Vagina (tissue), 2 donors: ENCODE data around the gene PODXL. TPM values are rescaled to one million over a fixed set of nuclear protein-coding genes. Genes with fewer than 3 reads are reported as not detected.
"Not testable (repeated sequence)": the region's sequence is repeated elsewhere in the genome, so short reads cannot be mapped to it uniquely, and the experiment has no call there.

ENCODE experiments used
- DNase-seq, 2 donors: peaks; one replicate each; pipeline ENCODE4 v3.0.0-alpha.2; 2017; ENCODE audit errors: extremely low spot score in 2 of 2
- H3K27ac ChIP-seq: fragments of 200-600 bp; sonication (generic); one replicate; pipeline ENCODE4 v1.5.1; 2019
- H3K27me3 ChIP-seq: fragments of 200-600 bp; sonication (generic); one replicate; pipeline ENCODE4 v1.5.1; 2019
- H3K36me3 ChIP-seq, 2 donors: fragments of 200-600 bp; sonication (generic); one replicate each; pipeline ENCODE4 v1.5.1; 2017 to 2019
- H3K4me1 ChIP-seq: fragments of 200-600 bp; sonication (generic); one replicate; pipeline ENCODE4 v1.5.1; 2019
- H3K4me3 ChIP-seq, 2 donors: fragments of 200-600 bp; sonication (generic); 1 replicate in 1 of 2; 2 replicates in 1 of 2; pipeline ENCODE4 v1.5.1; 2016 to 2019
- H3K9me3 ChIP-seq: fragments of 200-600 bp; sonication (generic); one replicate; pipeline ENCODE4 v1.5.1; 2019
- POLR2A ChIP-seq, 2 donors: fragments of 450-650 bp; IDR thresholded peaks; one replicate each; pipeline ENCODE4 v1.6.1; 2017; ENCODE audit warnings: antibody characterized with exemption in 2 of 2, mild to moderate bottlenecking in 2 of 2, moderate library complexity in 2 of 2
- POLR2AphosphoS5 ChIP-seq, 2 donors: sonication (generic); formaldehyde crosslinking; IDR thresholded peaks; one replicate each; pipeline ENCODE4 v1.9.0; 2017; ENCODE audit warnings: antibody characterized with exemption in 2 of 2, mild to moderate bottlenecking in 2 of 2, low read depth in 1 of 2; ENCODE audit not compliant: insufficient read depth in 1 of 2
- intact Hi-C: fragments of 100-400 bp; cut with DNase I; formaldehyde crosslinking; loops from one replicate; pipeline ENCODE4 v1.15.1; 2023
- total RNA-seq: library from RNA; depleted of rRNA; stranded (reverse); fragments of >200 nt; gene quantifications from one replicate; pipeline ENCODE4 v1.2.3, GENCODE V29; 2016
- TF ChIP-seq, protein P1 (sequence below), 3 experiments: fragments of 450-650 bp in 2 of 3; fragments of 200-600 bp in 1 of 3; sonication (generic) in 1 of 3; IDR thresholded peaks; one replicate each; pipeline ENCODE4 v1.5.1; 2017 to 2019; ENCODE audit warnings: antibody characterized with exemption in 3 of 3, mild to moderate bottlenecking in 2 of 3, moderate library complexity in 2 of 3

Gene PODXL
- total RNA-seq, 1 donor from 2014 or later: 26.0 TPM

GRCh38 chr7:131522325-131522930, 34.0 kb downstream of the PODXL start:
- intact Hi-C loops: no loop called here
- TF ChIP-seq POLR2A (IDR thresholded peaks at IDR 0.05) (no peak), POLR2AphosphoS5 (IDR thresholded peaks at IDR 0.05; ENCODE audit: insufficient read depth in 1 of 2, low read depth in 1 of 2) (no peak)
- TF ChIP-seq, protein P1, sequence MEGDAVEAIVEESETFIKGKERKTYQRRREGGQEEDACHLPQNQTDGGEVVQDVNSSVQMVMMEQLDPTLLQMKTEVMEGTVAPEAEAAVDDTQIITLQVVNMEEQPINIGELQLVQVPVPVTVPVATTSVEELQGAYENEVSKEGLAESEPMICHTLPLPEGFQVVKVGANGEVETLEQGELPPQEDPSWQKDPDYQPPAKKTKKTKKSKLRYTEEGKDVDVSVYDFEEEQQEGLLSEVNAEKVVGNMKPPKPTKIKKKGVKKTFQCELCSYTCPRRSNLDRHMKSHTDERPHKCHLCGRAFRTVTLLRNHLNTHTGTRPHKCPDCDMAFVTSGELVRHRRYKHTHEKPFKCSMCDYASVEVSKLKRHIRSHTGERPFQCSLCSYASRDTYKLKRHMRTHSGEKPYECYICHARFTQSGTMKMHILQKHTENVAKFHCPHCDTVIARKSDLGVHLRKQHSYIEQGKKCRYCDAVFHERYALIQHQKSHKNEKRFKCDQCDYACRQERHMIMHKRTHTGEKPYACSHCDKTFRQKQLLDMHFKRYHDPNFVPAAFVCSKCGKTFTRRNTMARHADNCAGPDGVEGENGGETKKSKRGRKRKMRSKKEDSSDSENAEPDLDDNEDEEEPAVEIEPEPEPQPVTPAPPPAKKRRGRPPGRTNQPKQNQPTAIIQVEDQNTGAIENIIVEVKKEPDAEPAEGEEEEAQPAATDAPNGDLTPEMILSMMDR (IDR thresholded peaks at IDR 0.05): no peak
- no peak overlapping the region for H3K4me3 ChIP-seq
- H3K27me3 ChIP-seq: no peaks in the 10 kb centered on the region
- H3K27ac ChIP-seq: no peak overlapping the region
- H3K9me3 ChIP-seq: no peaks in the 10 kb centered on the region
- H3K4me1 ChIP-seq: no peaks in the 10 kb centered on the region
- no peaks in the 10 kb centered on the region for H3K36me3 ChIP-seq
- DNase-seq: no peak

DNA sequence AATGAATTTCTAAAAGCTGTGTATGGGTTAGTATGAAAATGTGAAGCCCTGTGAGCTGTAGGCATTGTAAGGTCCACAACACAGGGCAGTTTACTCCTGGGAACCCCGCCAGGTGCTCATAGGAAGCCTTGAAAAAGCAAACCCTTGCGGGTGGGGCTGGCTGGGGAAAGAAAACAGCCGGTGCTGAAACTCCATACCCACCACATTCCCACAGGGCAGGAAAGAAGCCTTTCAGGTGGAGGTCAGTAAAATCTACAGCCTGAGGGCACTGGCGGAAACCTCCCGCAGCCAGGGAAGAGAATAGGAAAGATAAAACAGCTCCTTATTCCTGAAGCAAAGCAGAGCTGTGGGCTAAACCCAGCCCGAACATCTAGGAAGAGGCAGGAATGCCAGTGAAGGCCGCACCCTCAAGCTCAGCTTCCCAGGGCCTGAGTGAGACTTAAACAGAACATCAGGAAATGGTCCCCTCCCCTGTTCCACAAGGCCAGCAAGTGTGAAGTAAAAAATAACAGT, 34.7 kb downstream of the PODXL start:
- no peak overlapping the region for H3K4me3 ChIP-seq
- no peak overlapping the region for H3K27ac ChIP-seq
- intact Hi-C loops: no loop called here
- H3K27me3 ChIP-seq: no peaks in the 10 kb centered on the region
- H3K36me3 ChIP-seq: no peaks in the 10 kb centered on the region
- no peaks in the 10 kb centered on the region for H3K4me1 ChIP-seq
- no peak for TF ChIP-seq POLR2A (IDR thresholded peaks at IDR 0.05)
- DNase-seq: no peak
- H3K9me3 ChIP-seq: no peaks in the 10 kb centered on the region

DNA sequence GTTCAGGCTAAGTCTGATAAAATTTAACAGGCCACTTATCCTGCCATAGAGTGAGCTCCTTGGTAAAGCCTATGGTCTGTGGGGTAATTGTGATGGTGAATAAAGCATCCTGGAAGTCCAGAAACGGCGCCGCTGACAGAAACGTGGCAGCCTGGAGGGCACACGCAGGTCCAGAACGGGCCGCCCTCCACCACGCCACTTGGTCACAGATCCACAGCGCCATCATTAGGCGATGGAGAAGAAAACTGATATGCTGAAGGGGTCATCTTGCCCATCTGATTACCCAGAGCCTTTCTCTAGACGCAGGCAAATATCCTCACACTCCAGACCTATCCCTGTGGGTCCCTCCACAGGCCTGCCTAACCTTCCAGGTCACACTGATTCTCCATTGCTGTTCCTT, 37.8 kb downstream of the PODXL start:
- Histone ChIP-seq H3K27ac (no peak overlapping the region), H3K4me3 (no peak overlapping the region), H3K4me1 (no peaks in the 10 kb centered on the region), H3K9me3 (no peaks in the 10 kb centered on the region), H3K36me3 (no peaks in the 10 kb centered on the region), H3K27me3 (no peaks in the 10 kb centered on the region)
- intact Hi-C loops: no loop called here
- TF ChIP-seq POLR2AphosphoS5 (IDR thresholded peaks at IDR 0.05; ENCODE audit: insufficient read depth in 1 of 2, low read depth in 1 of 2) (no peak), POLR2A (IDR thresholded peaks at IDR 0.05) (no peak)
- TF ChIP-seq, protein P1 (IDR thresholded peaks at IDR 0.05): no peak
- DNase-seq: no peak

DNA sequence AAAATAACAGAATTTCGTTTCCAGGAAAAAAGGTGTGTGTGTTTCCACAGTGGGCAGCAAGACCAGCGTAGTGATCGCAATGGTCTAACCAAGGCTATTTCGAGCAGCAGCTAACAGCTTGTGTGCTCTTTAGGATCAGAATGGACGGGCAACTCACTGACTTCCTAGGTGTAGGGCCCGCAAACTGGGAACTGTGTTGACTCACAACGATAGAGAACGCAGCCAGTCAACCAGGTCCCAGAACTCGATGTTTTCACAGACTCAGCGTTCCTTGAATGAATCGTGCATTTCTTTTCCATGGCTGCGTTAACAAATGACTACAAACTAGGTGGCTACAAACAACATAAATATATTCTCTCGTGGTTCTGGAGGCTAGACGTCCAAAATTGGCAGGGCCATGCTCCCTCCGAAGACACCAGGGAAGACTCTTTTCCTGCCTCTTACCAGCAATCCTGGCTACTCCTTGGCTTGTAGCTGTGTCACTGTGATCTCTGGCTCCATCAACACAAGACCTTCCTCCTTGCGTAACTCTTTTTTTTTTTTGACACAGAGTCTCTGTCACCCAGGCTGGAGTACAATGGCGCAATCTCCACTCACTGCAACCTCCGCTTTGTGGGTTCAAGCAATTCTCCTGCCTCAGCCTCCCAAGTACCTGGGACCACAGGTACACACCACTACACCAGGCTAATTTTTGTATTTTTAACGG, 39.1 kb downstream of the PODXL start:
- no peaks in the 10 kb centered on the region for H3K4me1 ChIP-seq
- H3K36me3 ChIP-seq: no peaks in the 10 kb centered on the region
- H3K27me3 ChIP-seq: no peaks in the 10 kb centered on the region
- no peak overlapping the region for H3K27ac ChIP-seq
- intact Hi-C loops: no loop called here
- no peak overlapping the region for H3K4me3 ChIP-seq
- no peak for DNase-seq
- no peak for TF ChIP-seq POLR2A (IDR thresholded peaks at IDR 0.05)
- no peak for TF ChIP-seq POLR2AphosphoS5 (IDR thresholded peaks at IDR 0.05; ENCODE audit: insufficient read depth in 1 of 2, low read depth in 1 of 2)
- TF ChIP-seq, protein P1 (IDR thresholded peaks at IDR 0.05): no peak
- H3K9me3 ChIP-seq: no peaks in the 10 kb centered on the region

DNA sequence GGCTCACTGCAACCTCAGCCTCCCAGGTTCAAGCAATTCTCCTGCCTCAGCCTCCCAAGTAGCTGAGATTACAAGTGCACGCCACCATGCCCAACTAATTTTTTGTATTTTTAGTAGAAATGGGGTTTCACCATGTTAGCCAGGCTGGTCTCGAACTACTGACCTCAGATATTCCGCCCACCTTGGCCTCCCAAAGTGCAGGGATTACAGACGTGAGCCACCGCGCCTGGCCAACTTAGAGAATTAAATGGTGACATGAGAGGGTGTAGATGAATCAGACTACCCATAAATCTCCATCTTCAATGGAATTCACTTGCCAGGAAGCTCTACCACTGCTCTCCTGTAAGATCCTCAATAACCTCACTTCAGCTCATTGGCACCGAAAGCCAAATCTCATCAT, 41.0 kb downstream of the PODXL start:
- H3K27me3 ChIP-seq, H3K4me3 ChIP-seq, H3K9me3 ChIP-seq, H3K4me1 ChIP-seq, intact Hi-C loops, H3K27ac ChIP-seq, H3K36me3 ChIP-seq: not testable (repeated sequence)
- peak in 1 of 2 donors; percentile 42 for DNase-seq
